Loucy (cell line): ENCODE data around the gene MBP.

ENCODE experiments used
- H2AFZ ChIP-seq: fragments of 200-600 bp; sonication (generic); 2 replicates; pipeline ENCODE4 v1.6.0; 2016; ENCODE audit warnings: antibody characterized with exemption, mild to moderate bottlenecking, low read length, moderate library complexity
- H3F3A ChIP-seq: fragments of 200-600 bp; 2 replicates; pipeline ENCODE4 v1.6.0; 2016; ENCODE audit warnings: antibody characterized with exemption, low read depth, mild to moderate bottlenecking
- H3K27me3 ChIP-seq: fragments of 200-600 bp; sonication (generic); 2 replicates; pipeline ENCODE4 v1.6.1; 2014; ENCODE audit warnings: low read length, mild to moderate bottlenecking; ENCODE audit not compliant: insufficient read depth, poor library complexity, severe bottlenecking
- H3K36me3 ChIP-seq: fragments of 200-600 bp; sonication (generic); 2 replicates; pipeline ENCODE4 v1.6.1; 2016; ENCODE audit warnings: low read length; ENCODE audit not compliant: insufficient read depth
- H3K4me1 ChIP-seq: fragments of 200-600 bp; sonication (generic); 2 replicates; pipeline ENCODE4 v1.5.1; 2014; ENCODE audit warnings: low read length, mild to moderate bottlenecking; ENCODE audit not compliant: insufficient read depth, poor library complexity, severe bottlenecking
- H3K4me2 ChIP-seq: fragments of 200-600 bp; sonication (generic); 2 replicates; pipeline ENCODE4 v1.6.0; 2014; ENCODE audit warnings: antibody characterized with exemption, low read length, low read depth, mild to moderate bottlenecking; ENCODE audit not compliant: poor library complexity, severe bottlenecking
- H3K4me3 ChIP-seq: fragments of 200-600 bp; sonication (generic); 2 replicates; pipeline ENCODE4 v1.5.1; 2014; ENCODE audit warnings: low read length, mild to moderate bottlenecking, mixed read lengths; ENCODE audit not compliant: poor library complexity, severe bottlenecking
- H3K79me2 ChIP-seq: fragments of 200-600 bp; sonication (generic); 2 replicates; pipeline ENCODE4 v1.6.1; 2014; ENCODE audit warnings: low read length; ENCODE audit not compliant: insufficient read depth
- H3K9ac ChIP-seq: fragments of 200-600 bp; sonication (generic); 2 replicates; pipeline ENCODE4 v1.6.0; 2014; ENCODE audit warnings: mild to moderate bottlenecking, low read depth, low read length, moderate library complexity; ENCODE audit not compliant: poor library complexity, severe bottlenecking
- H3K9me2 ChIP-seq: fragments of 200-600 bp; sonication (generic); replicated peaks from 2 replicates; pipeline ENCODE4 v1.6.1; 2016; ENCODE audit warnings: low read depth, low read length, mixed read lengths
- H3K9me3 ChIP-seq: fragments of 200-600 bp; sonication (generic); 2 replicates; pipeline ENCODE4 v1.6.1; 2014; ENCODE audit warnings: mild to moderate bottlenecking, antibody characterized with exemption, low read length, low read depth; ENCODE audit not compliant: insufficient read depth
- H4K20me1 ChIP-seq: fragments of 200-600 bp; sonication (generic); 2 replicates; pipeline ENCODE4 v1.6.0; 2014; ENCODE audit warnings: antibody characterized with exemption, low read length, mild to moderate bottlenecking; ENCODE audit not compliant: insufficient read depth, poor library complexity, severe bottlenecking
- CTCF ChIP-seq: fragments of 200-600 bp; sonication (generic); conservative IDR thresholded peaks from 2 replicates; pipeline ENCODE4 v1.5.1; 2014; ENCODE audit warnings: mild to moderate bottlenecking, antibody characterized with exemption, low read length
- EZH2phosphoT487 ChIP-seq: fragments of 200-600 bp; IDR thresholded peaks from 2 replicates; pipeline ENCODE4 v1.6.1; 2018; ENCODE audit warnings: antibody characterized with exemption, mild to moderate bottlenecking, moderate library complexity, borderline replicate concordance

MBP gene

DNA sequence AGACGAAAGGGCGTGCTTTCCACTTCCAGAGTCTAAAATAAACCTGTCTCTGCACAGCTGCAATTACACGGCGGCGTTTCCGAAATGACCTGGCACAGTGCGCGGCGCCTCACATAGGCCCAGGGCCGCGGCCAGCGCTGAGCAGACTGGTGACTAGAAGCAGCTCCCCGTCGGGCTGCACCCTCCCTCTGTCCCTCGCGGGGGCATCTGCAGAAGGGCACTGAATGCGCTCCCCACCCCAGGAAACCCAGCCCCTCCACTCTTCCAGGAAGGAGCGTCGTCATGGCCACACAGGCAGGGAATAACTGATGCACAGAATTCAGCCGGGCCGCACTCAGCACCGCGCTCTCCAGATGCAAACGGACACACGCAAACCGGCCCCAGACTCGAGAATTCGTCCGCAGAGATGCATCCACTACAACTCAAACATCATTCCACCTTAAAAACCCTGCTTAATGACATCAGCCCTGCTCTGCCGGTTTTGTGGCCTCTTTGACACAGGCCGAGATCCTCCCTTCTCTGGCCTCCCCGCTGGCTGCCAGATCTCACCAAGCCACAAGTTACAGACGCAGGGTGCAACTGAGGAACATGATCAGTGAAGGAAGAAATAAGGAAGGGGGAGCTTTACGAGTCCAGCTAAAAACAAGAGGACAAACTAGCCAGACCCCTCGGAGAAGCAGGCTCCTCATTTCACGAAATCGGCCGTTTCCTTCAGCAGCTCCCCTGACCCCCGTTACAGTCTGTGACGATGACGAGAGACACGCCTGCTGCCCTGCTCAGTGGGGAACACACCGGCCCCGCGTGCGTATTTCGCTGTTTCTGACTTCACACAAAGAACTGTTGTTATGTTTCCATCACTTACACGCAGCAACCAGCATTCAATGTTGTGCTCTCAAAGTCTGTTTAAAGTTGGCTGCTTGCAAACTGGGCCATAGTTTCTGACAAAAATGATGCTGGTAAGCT lies 40.2 kb downstream of the MBP start:
- Histone ChIP-seq H3K79me2 (no peaks in the 10 kb centered on the region), H3K9ac (no peak overlapping the region), H2AFZ (no peak overlapping the region), H3F3A (no peaks in the 10 kb centered on the region), H3K27me3 (no peaks in the 10 kb centered on the region), H3K36me3 (no peaks in the 10 kb centered on the region), H4K20me1 (no peaks in the 10 kb centered on the region), H3K4me3 (no peak overlapping the region), H3K9me2 (no peaks in the 10 kb centered on the region), H3K9me3 (no peaks in the 10 kb centered on the region), H3K4me1 (peaks cover 34% of the 10 kb centered on the region), H3K4me2 (no peak overlapping the region)
- TF ChIP-seq EZH2phosphoT487 (no peak), CTCF (no peak)

DNA sequence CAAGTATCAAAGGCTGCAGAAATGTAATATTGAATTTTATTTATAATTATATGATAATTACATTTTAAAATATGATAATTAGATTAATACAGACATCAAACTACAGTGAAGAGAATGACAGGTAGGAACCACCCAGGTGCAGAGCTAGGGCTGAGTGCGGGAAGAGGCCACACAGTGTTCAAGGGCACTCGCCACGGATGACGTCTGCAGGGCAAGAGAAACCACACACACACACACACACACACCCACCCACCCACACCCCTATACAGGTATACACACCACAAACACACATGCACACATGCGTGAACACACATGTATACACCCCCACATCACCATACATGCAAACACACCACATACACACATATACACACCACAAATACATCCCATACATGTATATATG lies 41.2 kb downstream of the MBP start:
- Histone ChIP-seq H2AFZ (no peak overlapping the region), H3K27me3 (no peaks in the 10 kb centered on the region), H3K9me2 (no peaks in the 10 kb centered on the region), H3K4me1 (peaks cover 27% of the 10 kb centered on the region), H3K79me2 (no peaks in the 10 kb centered on the region; the same call in 1 of the 2 replicates), H3K4me3 (no peak overlapping the region), H4K20me1 (no peaks in the 10 kb centered on the region), H3F3A (no peaks in the 10 kb centered on the region), H3K4me2 (no peak overlapping the region), H3K36me3 (no peaks in the 10 kb centered on the region), H3K9me3 (no peaks in the 10 kb centered on the region), H3K9ac (no peak overlapping the region)
- TF ChIP-seq EZH2phosphoT487 (no peak), CTCF (no peak)

- H3K4me1 ChIP-seq: peaks cover 24% of the 10 kb centered on the region
- H3K9ac ChIP-seq: no peak overlapping the region
- H3F3A ChIP-seq: no peaks in the 10 kb centered on the region
- H4K20me1 ChIP-seq: no peaks in the 10 kb centered on the region
- H2AFZ ChIP-seq: no peak overlapping the region
- H3K4me3 ChIP-seq: no peak overlapping the region
- no peaks in the 10 kb centered on the region for H3K9me3 ChIP-seq
- no peak overlapping the region for H3K4me2 ChIP-seq
- TF ChIP-seq CTCF (no peak), EZH2phosphoT487 (no peak)
- H3K79me2 ChIP-seq: no peaks in the 10 kb centered on the region; the same call in 1 of the 2 replicates
- no peaks in the 10 kb centered on the region for H3K9me2 ChIP-seq
- H3K36me3 ChIP-seq: no peaks in the 10 kb centered on the region
- H3K27me3 ChIP-seq: no peaks in the 10 kb centered on the region
These were observed 41.9 kb downstream of the MBP start for GRCh38 chr18:77090546-77091174.
